ENCODE measurements around the gene ADCY3.

DNA sequence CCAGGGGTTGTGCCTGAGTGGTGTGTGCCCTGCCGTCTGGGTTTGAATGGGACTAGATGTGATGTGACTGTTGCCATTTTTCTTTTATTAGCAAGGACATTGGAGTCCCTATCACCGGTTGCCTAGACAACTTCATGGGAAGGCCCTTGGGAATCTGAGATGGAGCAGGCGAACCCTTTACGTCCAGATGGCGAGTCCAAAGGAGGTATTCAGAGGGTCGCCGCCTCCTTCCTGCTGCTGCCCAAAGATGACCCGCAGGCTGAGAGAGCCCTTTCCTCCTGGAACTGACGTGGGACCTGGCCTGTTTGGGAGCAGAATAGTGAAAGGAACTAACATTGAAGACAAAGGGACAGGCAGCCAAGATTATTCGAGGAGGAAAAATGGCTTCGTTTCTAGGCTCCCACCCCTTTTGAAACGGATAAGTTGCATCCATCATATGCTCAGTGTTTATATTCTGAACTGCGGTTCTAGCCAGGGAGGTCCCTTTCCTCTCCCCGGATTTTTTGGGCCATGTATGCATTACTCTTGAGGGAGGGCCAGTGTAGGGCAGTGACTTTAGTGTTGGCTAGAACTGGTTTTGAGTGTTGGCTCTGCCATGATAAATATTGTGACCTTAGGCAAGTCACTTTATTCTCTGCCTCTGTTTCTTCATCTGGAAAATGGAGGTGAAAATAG is 126.1 kb downstream of the ADCY3 start:
- TF ChIP-seq ZNF8 (CRISPR knock-in tag; IDR thresholded peaks at IDR 0.05) (no peak), PPARA (CRISPR knock-in tag; IDR thresholded peaks at IDR 0.05; ENCODE audit: borderline replicate concordance) (no peak), ARNTL (CRISPR knock-in tag; IDR thresholded peaks at IDR 0.05; ENCODE audit: borderline replicate concordance, low read depth) (no peak), ESRRG (CRISPR knock-in tag; IDR thresholded peaks at IDR 0.05) (no peak), ZFP3 (CRISPR knock-in tag; IDR thresholded peaks at IDR 0.05) (no peak), ZC3H10 (CRISPR knock-in tag; IDR thresholded peaks at IDR 0.05) (no peak), ZNF70 (CRISPR knock-in tag; IDR thresholded peaks at IDR 0.05) (no peak), RARB (CRISPR knock-in tag; IDR thresholded peaks at IDR 0.05) (no peak), ZFP30 (CRISPR knock-in tag; IDR thresholded peaks at IDR 0.05) (no peak)
- TF ChIP-seq, protein P1, sequence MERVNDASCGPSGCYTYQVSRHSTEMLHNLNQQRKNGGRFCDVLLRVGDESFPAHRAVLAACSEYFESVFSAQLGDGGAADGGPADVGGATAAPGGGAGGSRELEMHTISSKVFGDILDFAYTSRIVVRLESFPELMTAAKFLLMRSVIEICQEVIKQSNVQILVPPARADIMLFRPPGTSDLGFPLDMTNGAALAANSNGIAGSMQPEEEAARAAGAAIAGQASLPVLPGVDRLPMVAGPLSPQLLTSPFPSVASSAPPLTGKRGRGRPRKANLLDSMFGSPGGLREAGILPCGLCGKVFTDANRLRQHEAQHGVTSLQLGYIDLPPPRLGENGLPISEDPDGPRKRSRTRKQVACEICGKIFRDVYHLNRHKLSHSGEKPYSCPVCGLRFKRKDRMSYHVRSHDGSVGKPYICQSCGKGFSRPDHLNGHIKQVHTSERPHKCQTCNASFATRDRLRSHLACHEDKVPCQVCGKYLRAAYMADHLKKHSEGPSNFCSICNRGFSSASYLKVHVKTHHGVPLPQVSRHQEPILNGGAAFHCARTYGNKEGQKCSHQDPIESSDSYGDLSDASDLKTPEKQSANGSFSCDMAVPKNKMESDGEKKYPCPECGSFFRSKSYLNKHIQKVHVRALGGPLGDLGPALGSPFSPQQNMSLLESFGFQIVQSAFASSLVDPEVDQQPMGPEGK (CRISPR knock-in tag; IDR thresholded peaks at IDR 0.05; ENCODE audit: borderline replicate concordance): no peak
- TF ChIP-seq, protein P2, sequence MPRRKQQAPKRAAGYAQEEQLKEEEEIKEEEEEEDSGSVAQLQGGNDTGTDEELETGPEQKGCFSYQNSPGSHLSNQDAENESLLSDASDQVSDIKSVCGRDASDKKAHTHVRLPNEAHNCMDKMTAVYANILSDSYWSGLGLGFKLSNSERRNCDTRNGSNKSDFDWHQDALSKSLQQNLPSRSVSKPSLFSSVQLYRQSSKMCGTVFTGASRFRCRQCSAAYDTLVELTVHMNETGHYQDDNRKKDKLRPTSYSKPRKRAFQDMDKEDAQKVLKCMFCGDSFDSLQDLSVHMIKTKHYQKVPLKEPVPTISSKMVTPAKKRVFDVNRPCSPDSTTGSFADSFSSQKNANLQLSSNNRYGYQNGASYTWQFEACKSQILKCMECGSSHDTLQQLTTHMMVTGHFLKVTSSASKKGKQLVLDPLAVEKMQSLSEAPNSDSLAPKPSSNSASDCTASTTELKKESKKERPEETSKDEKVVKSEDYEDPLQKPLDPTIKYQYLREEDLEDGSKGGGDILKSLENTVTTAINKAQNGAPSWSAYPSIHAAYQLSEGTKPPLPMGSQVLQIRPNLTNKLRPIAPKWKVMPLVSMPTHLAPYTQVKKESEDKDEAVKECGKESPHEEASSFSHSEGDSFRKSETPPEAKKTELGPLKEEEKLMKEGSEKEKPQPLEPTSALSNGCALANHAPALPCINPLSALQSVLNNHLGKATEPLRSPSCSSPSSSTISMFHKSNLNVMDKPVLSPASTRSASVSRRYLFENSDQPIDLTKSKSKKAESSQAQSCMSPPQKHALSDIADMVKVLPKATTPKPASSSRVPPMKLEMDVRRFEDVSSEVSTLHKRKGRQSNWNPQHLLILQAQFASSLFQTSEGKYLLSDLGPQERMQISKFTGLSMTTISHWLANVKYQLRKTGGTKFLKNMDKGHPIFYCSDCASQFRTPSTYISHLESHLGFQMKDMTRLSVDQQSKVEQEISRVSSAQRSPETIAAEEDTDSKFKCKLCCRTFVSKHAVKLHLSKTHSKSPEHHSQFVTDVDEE (CRISPR knock-in tag; IDR thresholded peaks at IDR 0.05): no peak
- TF ChIP-seq, protein P3, sequence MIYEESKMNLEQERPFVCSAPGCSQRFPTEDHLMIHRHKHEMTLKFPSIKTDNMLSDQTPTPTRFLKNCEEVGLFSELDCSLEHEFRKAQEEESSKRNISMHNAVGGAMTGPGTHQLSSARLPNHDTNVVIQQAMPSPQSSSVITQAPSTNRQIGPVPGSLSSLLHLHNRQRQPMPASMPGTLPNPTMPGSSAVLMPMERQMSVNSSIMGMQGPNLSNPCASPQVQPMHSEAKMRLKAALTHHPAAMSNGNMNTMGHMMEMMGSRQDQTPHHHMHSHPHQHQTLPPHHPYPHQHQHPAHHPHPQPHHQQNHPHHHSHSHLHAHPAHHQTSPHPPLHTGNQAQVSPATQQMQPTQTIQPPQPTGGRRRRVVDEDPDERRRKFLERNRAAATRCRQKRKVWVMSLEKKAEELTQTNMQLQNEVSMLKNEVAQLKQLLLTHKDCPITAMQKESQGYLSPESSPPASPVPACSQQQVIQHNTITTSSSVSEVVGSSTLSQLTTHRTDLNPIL (CRISPR knock-in tag; IDR thresholded peaks at IDR 0.05; ENCODE audit: low read depth): no peak

All from SK-N-SH treated with all-trans-retinoic acid at 6 μM for 48 hours (cell line).